ENCODE results near the gene ASXL3. TPM values are rescaled to one million over a fixed set of nuclear protein-coding genes. Genes with fewer than 3 reads are reported as not detected.

The ASXL3 gene
- total and polyA plus RNA-seq, 10 of the 15 experiments (the other 5 are each of a cell fraction or from before 2014, with no cell fraction given): 0.15 TPM; not detected in 9

DNA sequence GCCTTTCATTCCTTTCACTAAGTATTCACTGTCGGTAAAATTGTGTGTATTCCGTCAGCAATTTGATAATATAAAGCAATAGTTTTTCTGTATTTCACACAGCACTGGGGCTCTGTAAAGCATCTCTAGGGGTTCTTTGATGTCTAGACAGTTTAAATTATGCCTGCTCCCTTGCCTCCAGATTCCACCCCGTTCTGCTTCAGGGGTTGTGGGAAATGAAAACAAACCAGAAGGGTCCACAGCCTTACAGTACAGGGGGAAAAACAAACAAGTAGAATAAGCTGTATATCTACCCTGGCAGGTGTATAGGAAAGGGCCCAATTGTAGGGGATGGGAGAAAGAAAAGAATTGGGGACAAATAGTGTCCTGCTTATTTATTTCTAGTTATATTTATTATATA, 63.1 kb downstream of the ASXL3 start:
- H3K27me3 ChIP-seq (replicated peaks in 1 of 2; ENCODE audit: control insufficient read depth in 2 of 2, insufficient read depth in 2 of 2, low read length in 1 of 2): no peaks in the 10 kb centered on the region
- SMC1A ChIA-PET (ENCODE audit: uncharacterized antibody, unreplicated experiment): no interaction called here
- CTCF ChIA-PET: no interaction called here
- TF ChIP-seq, protein P1, sequence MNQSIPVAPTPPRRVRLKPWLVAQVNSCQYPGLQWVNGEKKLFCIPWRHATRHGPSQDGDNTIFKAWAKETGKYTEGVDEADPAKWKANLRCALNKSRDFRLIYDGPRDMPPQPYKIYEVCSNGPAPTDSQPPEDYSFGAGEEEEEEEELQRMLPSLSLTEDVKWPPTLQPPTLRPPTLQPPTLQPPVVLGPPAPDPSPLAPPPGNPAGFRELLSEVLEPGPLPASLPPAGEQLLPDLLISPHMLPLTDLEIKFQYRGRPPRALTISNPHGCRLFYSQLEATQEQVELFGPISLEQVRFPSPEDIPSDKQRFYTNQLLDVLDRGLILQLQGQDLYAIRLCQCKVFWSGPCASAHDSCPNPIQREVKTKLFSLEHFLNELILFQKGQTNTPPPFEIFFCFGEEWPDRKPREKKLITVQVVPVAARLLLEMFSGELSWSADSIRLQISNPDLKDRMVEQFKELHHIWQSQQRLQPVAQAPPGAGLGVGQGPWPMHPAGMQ (IDR thresholded peaks at IDR 0.05; ENCODE audit: borderline replicate concordance): no peak
- in situ Hi-C loops (cut with MboI): no loop called here
- RAD21 ChIA-PET (ENCODE audit: unreplicated experiment): no interaction called here
- H4K20me1 ChIP-seq (ENCODE audit: control insufficient read depth, insufficient read depth): no peaks in the 10 kb centered on the region
- 42% methylated on average over 3 of the region's 3 CpGs for WGBS (ENCODE audit: insufficient coverage, insufficient replicate concordance, low lambda C conversion rate, missing lambda C conversion rate)
- H3K4me1 ChIP-seq (ENCODE audit: control insufficient read depth, insufficient read depth, low read length): no peaks in the 10 kb centered on the region
- no peak overlapping the region for H3K27ac ChIP-seq (ENCODE audit: control insufficient read depth, insufficient read depth)
- H3K79me2 ChIP-seq (ENCODE audit: control insufficient read depth, insufficient read depth, low read length): no peaks in the 10 kb centered on the region
- DNase-seq (ENCODE audit: low read depth, low spot score) (no peak), ATAC-seq (no peak), FAIRE-seq (no peak)
- intact Hi-C loops (cut with micrococcal nuclease; ENCODE audit: unreplicated experiment): no loop called here
- no peak overlapping the region for H3K9ac ChIP-seq (ENCODE audit: control insufficient read depth, insufficient read depth, low read length)
- POLR2A ChIA-PET: no interaction called here
- H3K9me3 ChIP-seq (replicated peaks; ENCODE audit: control insufficient read depth, insufficient read depth, low read length): no peaks in the 10 kb centered on the region
- H2AFZ ChIP-seq (ENCODE audit: control insufficient read depth, low read depth, low read length): no peak overlapping the region
- H3K4me3 ChIP-seq: no peak overlapping the region
- BruUV-seq (replicated peaks): no TSS peak
- no peak overlapping the region for H3K4me2 ChIP-seq (ENCODE audit: control insufficient read depth, insufficient read depth)
- H3K36me3 ChIP-seq (ENCODE audit: control insufficient read depth in 2 of 2, insufficient read depth in 2 of 2, low read length in 1 of 2): no peaks in the 10 kb centered on the region

DNA sequence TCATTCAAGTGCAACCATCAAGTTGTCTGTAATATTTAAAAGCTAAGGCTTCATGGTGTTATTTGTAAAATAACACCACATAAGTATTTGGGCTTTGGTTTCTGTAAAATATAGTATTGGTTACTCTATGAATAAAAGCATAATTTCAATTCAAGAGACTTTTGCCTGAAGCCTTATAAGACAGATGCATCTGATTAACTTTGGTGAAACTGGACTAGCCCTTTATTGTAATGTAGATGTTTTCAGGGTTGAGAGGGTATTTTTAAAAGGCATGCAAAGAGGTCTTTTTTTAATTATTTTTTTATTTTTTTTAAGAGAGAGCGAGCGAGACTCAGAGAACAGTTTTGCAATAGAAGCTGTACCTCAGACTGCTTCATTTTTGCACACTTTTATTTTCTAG, 66.5 kb downstream of the ASXL3 start:
- no peaks in the 10 kb centered on the region for H3K79me2 ChIP-seq (ENCODE audit: control insufficient read depth, insufficient read depth, low read length)
- intact Hi-C loops (cut with micrococcal nuclease; ENCODE audit: unreplicated experiment): no loop called here
- RAD21 ChIA-PET (ENCODE audit: unreplicated experiment): no interaction called here
- CTCF ChIA-PET: no interaction called here
- no peaks in the 10 kb centered on the region for H4K20me1 ChIP-seq (ENCODE audit: control insufficient read depth, insufficient read depth)
- H3K4me1 ChIP-seq (ENCODE audit: control insufficient read depth, insufficient read depth, low read length): no peaks in the 10 kb centered on the region
- no peak overlapping the region for H2AFZ ChIP-seq (ENCODE audit: control insufficient read depth, low read depth, low read length)
- TF ChIP-seq SMAD1 (IDR thresholded peaks at IDR 0.05; ENCODE audit: low read depth, partially characterized antibody) (no peak), NRF1 (conservative IDR thresholded peaks at IDR 0.05; ENCODE audit: low read depth, low read length) (no peak), ZNF207 (IDR thresholded peaks at IDR 0.05; ENCODE audit: borderline replicate concordance) (no peak), CREB1 (IDR thresholded peaks at IDR 0.05; ENCODE audit: low read depth) (no peak), EED (IDR thresholded peaks at IDR 0.05; ENCODE audit: low read depth) (no peak), CHD4 (IDR thresholded peaks at IDR 0.05) (no peak), DPF2 (IDR thresholded peaks at IDR 0.05) (no peak), KLF5 (IDR thresholded peaks at IDR 0.05; ENCODE audit: partially characterized antibody) (no peak), KDM1A (IDR thresholded peaks at IDR 0.05; ENCODE audit: borderline replicate concordance) (no peak)
- TF ChIP-seq, protein P2, sequence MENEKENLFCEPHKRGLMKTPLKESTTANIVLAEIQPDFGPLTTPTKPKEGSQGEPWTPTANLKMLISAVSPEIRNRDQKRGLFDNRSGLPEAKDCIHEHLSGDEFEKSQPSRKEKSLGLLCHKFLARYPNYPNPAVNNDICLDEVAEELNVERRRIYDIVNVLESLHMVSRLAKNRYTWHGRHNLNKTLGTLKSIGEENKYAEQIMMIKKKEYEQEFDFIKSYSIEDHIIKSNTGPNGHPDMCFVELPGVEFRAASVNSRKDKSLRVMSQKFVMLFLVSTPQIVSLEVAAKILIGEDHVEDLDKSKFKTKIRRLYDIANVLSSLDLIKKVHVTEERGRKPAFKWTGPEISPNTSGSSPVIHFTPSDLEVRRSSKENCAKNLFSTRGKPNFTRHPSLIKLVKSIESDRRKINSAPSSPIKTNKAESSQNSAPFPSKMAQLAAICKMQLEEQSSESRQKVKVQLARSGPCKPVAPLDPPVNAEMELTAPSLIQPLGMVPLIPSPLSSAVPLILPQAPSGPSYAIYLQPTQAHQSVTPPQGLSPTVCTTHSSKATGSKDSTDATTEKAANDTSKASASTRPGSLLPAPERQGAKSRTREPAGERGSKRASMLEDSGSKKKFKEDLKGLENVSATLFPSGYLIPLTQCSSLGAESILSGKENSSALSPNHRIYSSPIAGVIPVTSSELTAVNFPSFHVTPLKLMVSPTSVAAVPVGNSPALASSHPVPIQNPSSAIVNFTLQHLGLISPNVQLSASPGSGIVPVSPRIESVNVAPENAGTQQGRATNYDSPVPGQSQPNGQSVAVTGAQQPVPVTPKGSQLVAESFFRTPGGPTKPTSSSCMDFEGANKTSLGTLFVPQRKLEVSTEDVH (IDR thresholded peaks at IDR 0.05; ENCODE audit: low read depth, partially characterized antibody): no peak
- TF ChIP-seq, protein P3, sequence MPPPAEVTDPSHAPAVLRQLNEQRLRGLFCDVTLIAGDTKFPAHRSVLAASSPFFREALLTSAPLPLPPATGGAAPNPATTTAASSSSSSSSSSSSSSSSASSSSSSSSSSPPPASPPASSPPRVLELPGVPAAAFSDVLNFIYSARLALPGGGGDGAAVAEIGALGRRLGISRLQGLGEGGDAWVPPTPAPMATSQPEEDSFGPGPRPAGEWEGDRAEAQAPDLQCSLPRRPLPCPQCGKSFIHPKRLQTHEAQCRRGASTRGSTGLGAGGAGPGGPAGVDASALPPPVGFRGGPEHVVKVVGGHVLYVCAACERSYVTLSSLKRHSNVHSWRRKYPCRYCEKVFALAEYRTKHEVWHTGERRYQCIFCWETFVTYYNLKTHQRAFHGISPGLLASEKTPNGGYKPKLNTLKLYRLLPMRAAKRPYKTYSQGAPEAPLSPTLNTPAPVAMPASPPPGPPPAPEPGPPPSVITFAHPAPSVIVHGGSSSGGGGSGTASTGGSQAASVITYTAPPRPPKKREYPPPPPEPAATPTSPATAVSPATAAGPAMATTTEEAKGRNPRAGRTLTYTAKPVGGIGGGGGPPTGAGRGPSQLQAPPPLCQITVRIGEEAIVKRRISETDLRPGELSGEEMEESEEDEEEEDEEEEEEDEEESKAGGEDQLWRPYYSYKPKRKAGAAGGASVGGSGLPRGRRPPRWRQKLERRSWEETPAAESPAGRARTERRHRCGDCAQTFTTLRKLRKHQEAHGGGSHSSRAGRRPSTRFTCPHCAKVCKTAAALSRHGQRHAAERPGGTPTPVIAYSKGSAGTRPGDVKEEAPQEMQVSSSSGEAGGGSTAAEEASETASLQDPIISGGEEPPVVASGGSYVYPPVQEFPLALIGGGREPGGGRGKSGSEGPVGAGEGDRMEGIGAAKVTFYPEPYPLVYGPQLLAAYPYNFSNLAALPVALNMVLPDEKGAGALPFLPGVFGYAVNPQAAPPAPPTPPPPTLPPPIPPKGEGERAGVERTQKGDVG (CRISPR knock-in tag; IDR thresholded peaks at IDR 0.05): no peak
- FAIRE-seq: no peak
- SMC1A ChIA-PET (ENCODE audit: uncharacterized antibody, unreplicated experiment): interaction anchor here (0.7 kb wide), 1 partner anchor 8 kb away, joined by 3 read pairs; no protein-coding TSS in a partner anchor
- H3K9ac ChIP-seq (ENCODE audit: control insufficient read depth, insufficient read depth, low read length): no peak overlapping the region
- no peaks in the 10 kb centered on the region for H3K36me3 ChIP-seq (ENCODE audit: control insufficient read depth in 2 of 2, insufficient read depth in 2 of 2, low read length in 1 of 2)
- H3K9me3 ChIP-seq (replicated peaks; ENCODE audit: control insufficient read depth, insufficient read depth, low read length): no peaks in the 10 kb centered on the region
- WGBS (ENCODE audit: insufficient coverage, insufficient replicate concordance, low lambda C conversion rate, missing lambda C conversion rate): 46% methylated on average over 2 of the region's 2 CpGs
- no peak for ATAC-seq
- no peak for DNase-seq (ENCODE audit: low read depth, low spot score)
- BruUV-seq (replicated peaks): no TSS peak
- POLR2A ChIA-PET: no interaction called here
- H3K27ac ChIP-seq (ENCODE audit: control insufficient read depth, insufficient read depth): no peak overlapping the region
- no peaks in the 10 kb centered on the region for H3K27me3 ChIP-seq (replicated peaks in 1 of 2; ENCODE audit: control insufficient read depth in 2 of 2, insufficient read depth in 2 of 2, low read length in 1 of 2)
- no peak overlapping the region for H3K4me3 ChIP-seq
- no peak overlapping the region for H3K4me2 ChIP-seq (ENCODE audit: control insufficient read depth, insufficient read depth)
- in situ Hi-C loops (cut with MboI): no loop called here

Data from GM12878 (cell line).